Measurements from ENCODE around the gene NFATC2. TPM values are rescaled to one million over a fixed set of nuclear protein-coding genes. Genes with fewer than 3 reads are reported as not detected.

NFATC2 gene
- total RNA-seq, 1 experiment from 2014 or later, result 0.61 TPM

GRCh38 chr20:51560042-51560441 is 17.5 kb upstream of the NFATC2 start:
- Histone ChIP-seq H4K8ac (replicated peaks; ENCODE audit: insufficient read length, low read depth, low read length) (no peak overlapping the region), H2BK120ac (ENCODE audit: low read depth, low read length, poor library complexity, severe bottlenecking) (no peak overlapping the region), H2BK15ac (ENCODE audit: low read depth, low read length) (no peak overlapping the region), H3K27me3 (ENCODE audit: insufficient read depth, low read length) (peaks cover 38% of the 10 kb centered on the region; the same call in 1 of the 2 replicates), H3K4me1 (ENCODE audit: insufficient read depth, low read length) (peaks cover 3% of the 10 kb centered on the region; the same call in 1 of the 2 replicates), H2AFZ (ENCODE audit: low read length) (no peak overlapping the region), H3K14ac (ENCODE audit: insufficient read depth, low read length) (no peak overlapping the region), H2AK5ac (ENCODE audit: insufficient read length, low read length) (no peak overlapping the region), H3K23ac (ENCODE audit: insufficient read length, low read depth, low read length) (no peak overlapping the region), H3K23me2 (ENCODE audit: insufficient read length, low read depth, low read length, poor library complexity, severe bottlenecking) (peaks cover 10% of the 10 kb centered on the region), H3K27ac (ENCODE audit: insufficient read length, low read depth, low read length) (no peak overlapping the region), H3K9me3 (ENCODE audit: control insufficient read depth, low read depth, low read length) (no peaks in the 10 kb centered on the region), H3K56ac (ENCODE audit: insufficient read length, low read depth, low read length) (no peak overlapping the region), H3T11ph (ENCODE audit: low read length) (no peak overlapping the region), H3K4ac (ENCODE audit: low read depth, low read length) (no peak overlapping the region), H2BK5ac (ENCODE audit: insufficient read length, low read length) (no peak overlapping the region), H2BK20ac (ENCODE audit: low read depth, low read length, poor library complexity, severe bottlenecking) (no peak overlapping the region), H3K9ac (ENCODE audit: extremely low read depth, insufficient read length, low read length) (no peak overlapping the region), H4K20me1 (ENCODE audit: control insufficient read depth, insufficient read depth, insufficient read length) (no peaks in the 10 kb centered on the region), H2BK12ac (ENCODE audit: insufficient read length, low read depth, low read length) (no peak overlapping the region), H3K79me2 (ENCODE audit: insufficient read depth, low read length) (no peaks in the 10 kb centered on the region), H3K79me1 (ENCODE audit: insufficient read depth, low read depth, low read length, poor library complexity, severe bottlenecking) (no peaks in the 10 kb centered on the region), H3K4me2 (ENCODE audit: insufficient read depth, insufficient read length, low read length) (no peak overlapping the region), H4K91ac (ENCODE audit: insufficient read length, low read depth, low read length) (no peak overlapping the region), H3K18ac (ENCODE audit: insufficient read length, low read depth, low read length) (no peak overlapping the region), H4K5ac (ENCODE audit: insufficient read length, low read depth, low read length) (no peak overlapping the region)
- H3K27ac Mint-ChIP-seq, result no peak overlapping the region
- no CpG with 5 or more reads among the region's 1 CpG for WGBS (ENCODE audit: extremely low coverage, insufficient read length, low lambda C conversion rate)
- no peak overlapping the region for H3K4me3 Mint-ChIP-seq
- no peak for TF ChIP-seq CTCF (conservative IDR thresholded peaks at IDR 0.05)
- H3K4me1 Mint-ChIP-seq, result peaks cover 17 to 27% of the 10 kb centered on the region in 2 experiments
- DNase-seq, result no peak
- no peaks in the 10 kb centered on the region; a peak in 1 of 7 replicates for H3K36me3 Mint-ChIP-seq (ENCODE audit: insufficient read depth in 1 of 3, low read depth in 3 of 3)
- no peaks in the 10 kb centered on the region for H3K9me3 Mint-ChIP-seq
- peaks cover 90% of the 10 kb centered on the region for H3K27me3 Mint-ChIP-seq (ENCODE audit: low read depth)
